Eye (tissue), 1 donor: ENCODE results near the gene QRICH2.
A peak's percentile ranks its signal among the peaks of the same experiment; 100 is the strongest.
"Not testable (repeated sequence)": the region's sequence is repeated elsewhere in the genome, so short reads cannot be mapped to it uniquely, and the experiment has no call there.

Experiments used
- DNase-seq: peaks from one replicate; pipeline ENCODE4 v3.0.0-alpha.2; 2015

The QRICH2 gene

GRCh38 chr17:76246080-76247066, 61.7 kb downstream of the QRICH2 start:
- peak; percentile 28 for DNase-seq

DNA sequence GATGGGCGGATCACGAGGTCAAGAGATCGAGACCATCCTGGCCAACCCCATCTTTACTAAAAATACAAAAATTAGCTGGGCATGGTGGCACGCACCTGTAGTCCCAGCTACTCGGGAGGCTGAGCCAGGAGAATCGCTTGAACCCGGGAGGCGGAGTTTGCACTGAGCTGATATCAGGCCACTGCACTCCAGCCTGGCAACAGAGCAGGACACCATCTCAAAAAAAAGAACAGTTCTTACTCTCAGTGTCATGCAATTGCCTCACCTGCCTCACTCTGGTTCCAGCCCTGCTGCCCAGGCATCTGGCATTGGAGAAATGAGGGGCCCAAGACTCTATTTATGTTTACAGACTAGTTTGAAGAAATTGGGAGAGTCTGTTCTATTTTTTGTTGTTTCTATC, 63.4 kb downstream of the QRICH2 start:
- DNase-seq = not testable (repeated sequence)

- peak; percentile 22 for DNase-seq
Observed at GRCh38 chr17:76243826-76244679, 64.0 kb downstream of the QRICH2 start.

DNA sequence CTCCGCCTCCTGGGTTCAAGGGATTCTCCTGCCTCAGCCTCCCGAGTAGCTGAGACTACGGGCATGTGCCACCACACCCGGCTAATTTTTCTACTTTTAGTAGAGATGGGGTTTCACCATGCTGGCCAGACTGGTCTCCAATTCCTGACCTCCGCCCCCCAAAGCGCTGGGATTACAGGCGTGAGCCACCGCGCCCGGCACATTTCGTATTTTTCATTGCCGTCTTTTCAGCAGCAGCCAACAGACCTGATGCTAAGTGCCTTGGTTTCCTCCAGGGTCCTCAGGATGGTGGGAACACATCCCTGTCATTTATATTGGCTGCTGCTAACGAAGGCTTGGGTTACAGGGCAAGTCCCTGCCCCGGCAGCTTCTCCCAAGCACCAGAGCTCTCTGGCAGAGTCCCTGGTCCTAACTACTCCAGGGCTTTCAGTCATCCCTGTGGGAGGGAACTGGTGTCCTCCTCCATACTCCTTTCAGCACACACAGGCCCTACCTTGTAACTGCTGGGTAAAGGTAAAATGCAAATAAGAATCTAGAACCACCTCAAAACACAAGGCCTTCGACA, 66.3 kb downstream of the QRICH2 start:
- DNase-seq = no peak

DNA sequence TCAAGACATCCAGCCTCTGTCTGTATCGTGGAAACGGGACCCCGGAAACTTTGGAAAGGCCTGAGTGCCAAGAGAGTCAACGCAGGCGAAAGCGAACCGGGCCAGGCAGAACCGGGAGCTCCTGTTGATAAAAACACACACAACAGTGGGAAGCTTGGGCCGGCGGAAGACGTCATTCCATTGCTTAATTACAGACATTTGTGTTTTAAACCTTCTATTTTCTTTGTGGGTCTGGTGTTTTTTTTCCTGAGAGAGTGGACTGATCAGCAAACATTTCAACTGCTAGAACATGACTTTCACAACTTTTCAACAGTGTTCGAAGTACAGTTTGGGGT, 66.9 kb downstream of the QRICH2 start:
- no peak for DNase-seq

DNA sequence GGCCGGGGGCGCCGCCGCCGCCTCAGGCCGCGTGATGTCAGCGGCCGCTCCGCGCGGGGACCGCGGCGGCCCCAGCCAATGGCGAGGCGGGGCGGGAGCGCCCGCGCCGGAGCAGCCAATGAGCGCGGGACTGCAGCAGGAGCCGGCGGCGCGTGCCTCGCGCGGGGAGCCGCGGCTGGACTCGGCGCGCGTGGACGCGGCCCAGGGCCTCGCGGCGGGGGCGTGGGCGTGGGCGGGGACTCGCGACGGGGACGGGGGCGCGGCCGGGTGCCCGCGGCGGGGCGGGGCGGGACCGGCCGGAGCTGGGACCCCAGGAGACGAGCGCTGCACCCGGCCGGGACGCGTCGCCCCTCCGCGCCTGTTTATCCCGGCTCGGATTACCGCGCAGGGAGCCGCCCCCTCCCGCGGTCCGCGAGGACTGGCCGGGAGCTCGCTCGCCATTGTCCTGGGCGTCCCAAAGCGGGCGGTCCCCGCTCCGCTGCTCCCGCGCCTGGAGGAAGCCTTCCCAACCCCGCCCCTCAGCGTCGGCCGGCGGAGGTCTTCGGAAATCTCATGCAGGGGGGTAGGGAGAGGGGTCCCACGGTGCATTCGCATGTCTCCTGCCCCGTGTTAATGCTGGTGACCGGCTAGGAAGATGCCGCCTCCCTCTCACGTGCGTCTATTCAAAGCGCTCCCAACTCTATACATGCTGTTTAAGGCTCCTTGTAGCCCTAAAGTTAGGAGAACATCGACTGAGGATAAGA, 67.4 kb downstream of the QRICH2 start, which contains the start of gene RNF157:
RNF157 (minus strand) TSS at position 33 of the 743 bp plus-strand sequence. CDS start 253 bp downstream, outside the sequence.
- DNase-seq = peak; percentile 87

DNA sequence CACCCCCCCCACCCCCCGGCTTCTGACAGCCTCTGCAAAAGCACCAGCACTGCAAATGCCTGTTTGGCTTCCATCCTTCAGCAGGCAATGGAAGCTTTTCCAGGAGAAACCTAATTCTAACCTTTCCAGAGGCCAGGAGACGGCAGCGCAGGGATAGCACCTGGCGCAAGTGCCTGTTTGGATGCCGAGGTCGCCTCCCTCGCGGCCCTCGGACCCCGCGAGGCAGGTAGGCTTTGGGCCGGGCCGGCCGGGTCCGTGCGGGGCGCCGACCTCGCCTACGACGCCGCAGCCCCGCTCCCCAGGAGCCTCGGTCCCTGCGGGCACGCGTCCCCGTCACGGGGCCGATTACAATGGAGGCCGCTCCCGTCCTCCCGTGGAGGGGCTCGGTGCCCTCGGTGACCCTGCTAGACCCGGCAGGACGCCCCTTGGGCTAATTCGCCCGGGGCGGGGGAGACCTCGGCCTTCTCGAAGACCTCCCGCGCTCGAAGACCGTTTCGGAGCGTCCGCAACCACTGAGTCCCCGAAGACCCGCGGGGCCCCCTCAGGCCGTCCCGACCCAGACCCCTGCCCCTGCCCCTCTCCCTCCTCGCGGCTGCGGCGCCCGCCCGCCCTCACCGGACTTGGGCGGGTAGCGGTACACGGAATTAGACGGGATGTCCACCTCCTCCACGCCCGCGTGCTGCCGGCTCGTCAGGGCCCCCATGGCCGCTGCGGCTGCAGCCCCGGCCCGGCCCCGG, 68.4 kb downstream of the QRICH2 start:
- DNase-seq = peak; percentile 72

DNA sequence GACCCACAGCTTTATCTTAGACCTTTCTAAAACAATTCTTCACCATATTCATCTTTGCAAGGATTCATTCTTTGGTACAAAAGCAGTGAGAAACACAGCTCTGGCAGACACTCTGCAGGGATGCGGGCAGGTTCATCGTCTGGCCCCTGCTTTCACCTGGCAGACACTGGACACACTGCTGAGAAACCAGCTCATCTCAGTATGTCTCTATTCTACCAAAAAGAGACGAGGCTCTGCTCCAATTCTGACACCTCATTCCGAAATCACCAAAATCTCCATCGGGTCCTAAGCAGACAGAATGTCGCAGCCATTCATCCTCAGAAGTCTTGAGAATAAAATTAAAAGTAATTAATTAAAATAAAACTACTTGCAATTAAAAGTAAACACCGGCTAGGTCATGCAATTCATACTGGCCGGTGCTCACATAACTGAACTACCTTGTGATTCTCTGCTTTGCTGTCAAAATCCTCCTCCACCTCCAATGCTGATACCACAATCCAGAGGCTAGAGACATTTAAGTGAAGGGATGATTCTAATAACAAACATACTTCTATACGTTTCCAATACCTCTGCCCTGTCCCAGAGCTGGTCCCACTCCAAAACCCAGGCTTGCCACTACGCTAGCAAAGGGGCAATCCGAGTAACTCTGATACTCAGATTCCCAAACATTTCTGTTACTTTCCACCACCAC, 69.1 kb downstream of the QRICH2 start:
- DNase-seq = no peak

- no peak for DNase-seq
Observed at GRCh38 chr17:76237859-76238313, 70.2 kb downstream of the QRICH2 start.

GRCh38 chr17:76236603-76237002, 71.5 kb downstream of the QRICH2 start:
- DNase-seq = no peak

- DNase-seq = no peak
Observed at GRCh38 chr17:76235883-76236282, 72.2 kb downstream of the QRICH2 start.

DNA sequence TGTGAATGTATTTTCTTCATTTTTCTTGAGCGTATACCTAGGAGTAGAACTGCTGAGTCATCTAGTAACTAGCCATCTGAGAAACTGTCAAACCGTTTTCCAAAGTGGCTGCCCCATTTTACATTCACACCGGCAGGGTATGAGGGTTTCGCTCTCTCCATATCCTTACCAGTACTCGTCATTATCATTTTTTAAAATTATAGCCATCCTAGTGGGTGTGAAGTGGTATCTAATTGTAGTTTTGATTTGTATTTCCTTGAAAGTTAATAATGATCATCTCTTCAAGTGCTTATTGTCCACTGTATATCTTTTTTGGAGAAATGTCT, 73.8 kb downstream of the QRICH2 start:
- DNase-seq = no peak

DNA sequence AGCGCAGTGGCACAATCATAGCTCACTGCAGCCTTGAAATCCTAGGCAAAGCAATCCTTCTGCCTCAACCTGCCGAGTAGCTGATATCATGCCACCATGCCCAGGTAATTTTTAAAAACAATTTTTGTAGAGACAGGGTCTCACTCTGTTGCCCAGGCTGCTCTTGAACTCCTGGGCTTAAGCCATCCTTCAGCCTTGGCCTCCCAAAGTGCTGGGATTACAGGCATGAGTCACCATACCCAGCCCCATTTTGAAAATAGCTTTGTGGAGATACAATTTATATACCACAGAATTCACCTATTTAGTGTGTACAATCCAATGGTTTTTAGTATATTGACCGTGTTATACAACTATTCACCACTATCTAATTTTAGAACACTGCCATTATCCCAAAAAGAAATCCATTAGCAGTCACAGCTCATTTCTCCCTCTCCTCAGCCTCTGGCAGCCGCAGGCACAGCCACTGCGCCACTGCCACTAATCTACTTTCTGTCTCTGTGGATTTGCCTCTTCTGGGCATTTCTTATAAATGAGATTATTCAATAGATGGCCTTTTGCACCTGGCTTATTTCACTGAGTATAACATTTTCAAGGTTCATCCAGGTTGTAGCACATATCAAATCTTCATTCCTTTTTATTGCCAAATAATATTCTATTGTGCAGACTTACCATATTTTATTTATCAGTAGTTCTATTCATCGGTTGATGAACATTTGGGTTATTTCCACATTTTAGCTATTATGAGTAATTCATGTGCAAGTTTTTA, 74.3 kb downstream of the QRICH2 start:
- no peak for DNase-seq

- DNase-seq = peak; percentile 27
Observed at GRCh38 chr17:76232342-76232741, 75.7 kb downstream of the QRICH2 start.

GRCh38 chr17:76226749-76227148, 81.3 kb downstream of the QRICH2 start:
- DNase-seq = not testable (repeated sequence)

- DNase-seq = not testable (repeated sequence)
Observed at GRCh38 chr17:76225373-76226086, 82.5 kb downstream of the QRICH2 start.
